Femur (tissue), 1 donor: ENCODE results near the gene SNX30.

Experiments used
- DNase-seq: peaks from one replicate; pipeline ENCODE4 v3.0.0-alpha.2; 2017

The SNX30 gene

GRCh38 chr9:112784020-112784785, 33.6 kb downstream of the SNX30 start:
- DNase-seq, result no peak

- DNase-seq, result no peak
Measured at GRCh38 chr9:112785986-112786385, 35.4 kb downstream of the SNX30 start.

- no peak for DNase-seq
Measured at GRCh38 chr9:112786829-112787520, 36.4 kb downstream of the SNX30 start.

GRCh38 chr9:112787978-112788377, 37.4 kb downstream of the SNX30 start:
- no peak for DNase-seq

GRCh38 chr9:112789473-112789872, 38.9 kb downstream of the SNX30 start:
- no peak for DNase-seq

- DNase-seq, result no peak
Measured at GRCh38 chr9:112789891-112790774, 39.6 kb downstream of the SNX30 start.

GRCh38 chr9:112792670-112793069, 42.1 kb downstream of the SNX30 start:
- no peak for DNase-seq

GRCh38 chr9:112793213-112793810, 42.8 kb downstream of the SNX30 start:
- DNase-seq, result peak; percentile 68

- DNase-seq, result no peak
Measured at GRCh38 chr9:112794731-112795130, 44.2 kb downstream of the SNX30 start.

- no peak for DNase-seq
Measured at GRCh38 chr9:112795921-112796320, 45.4 kb downstream of the SNX30 start.

- DNase-seq, result no peak
Measured at GRCh38 chr9:112796485-112796884, 45.9 kb downstream of the SNX30 start.

GRCh38 chr9:112809351-112809848, 58.8 kb downstream of the SNX30 start:
- DNase-seq, result no peak

GRCh38 chr9:112809906-112810305, 59.3 kb downstream of the SNX30 start:
- no peak for DNase-seq

- no peak for DNase-seq
Measured at GRCh38 chr9:112810696-112811490, 60.3 kb downstream of the SNX30 start.

- no peak for DNase-seq
Measured at GRCh38 chr9:112811518-112811917, 61.0 kb downstream of the SNX30 start.

GRCh38 chr9:112815868-112816267, 65.3 kb downstream of the SNX30 start:
- DNase-seq, result no peak

GRCh38 chr9:112817860-112818203, 67.3 kb downstream of the SNX30 start:
- DNase-seq, result no peak

GRCh38 chr9:112819635-112820496, 69.3 kb downstream of the SNX30 start:
- DNase-seq, result peak; percentile 71

- DNase-seq, result no peak
Measured at GRCh38 chr9:112820881-112821280, 70.3 kb downstream of the SNX30 start.

- DNase-seq, result no peak
Measured at GRCh38 chr9:112822618-112823017, 72.1 kb downstream of the SNX30 start.

GRCh38 chr9:112823257-112823656, 72.7 kb downstream of the SNX30 start:
- no peak for DNase-seq
